ENCODE results near the gene PRELP. TPM values are rescaled to one million over a fixed set of nuclear protein-coding genes. Genes with fewer than 3 reads are reported as not detected.

The PRELP gene
- total RNA-seq, 1 experiment from 2014 or later, result not detected

- DNase-seq (ENCODE audit: low read depth, low spot score) (no peak), ATAC-seq (no peak)
- Histone ChIP-seq H3K9me3 (ENCODE audit: control insufficient read depth, insufficient read depth, low read depth, low read length) (no peaks in the 10 kb centered on the region), H3K27me3 (ENCODE audit: control insufficient read depth, insufficient read depth, low read length) (no peaks in the 10 kb centered on the region), H3K36me3 (ENCODE audit: control insufficient read depth, insufficient read depth, low read length) (no peaks in the 10 kb centered on the region), H3K4me3 (ENCODE audit: low read depth in 2 of 2, low read length in 2 of 2) (no peak overlapping the region), H3K27ac (ENCODE audit: low read length) (no peak overlapping the region), H3K4me1 (ENCODE audit: control insufficient read depth, insufficient read depth, low read length) (no peaks in the 10 kb centered on the region)
- BruUV-seq (replicated peaks), result no TSS peak
- TF ChIP-seq CTCF (IDR thresholded peaks at IDR 0.05) (no peak), REST (IDR thresholded peaks at IDR 0.05; ENCODE audit: insufficient read depth in 1 of 2, low read depth in 2 of 2, low read length in 1 of 2) (no peak), TCF7L2 (IDR thresholded peaks at IDR 0.05; ENCODE audit: low read depth, low read length) (no peak), SIN3A (IDR thresholded peaks at IDR 0.05; ENCODE audit: borderline replicate concordance, insufficient read depth, low read depth, low read length) (no peak), POLR2AphosphoS5 (IDR thresholded peaks at IDR 0.05; ENCODE audit: low read depth, low read length) (no peak)
- intact Hi-C loops (cut with micrococcal nuclease; ENCODE audit: unreplicated experiment) (no loop called here), in situ Hi-C loops (cut with HindIII; ENCODE audit: low pct_unique_long_range_greater_than_20kb, low sequenced_read_pairs) (no loop called here)
- CTCF ChIA-PET, result no interaction called here
- POLR2A ChIA-PET, result no interaction called here
Observed at GRCh38 chr1:203528976-203529835, 53.6 kb downstream of the PRELP start.

- no peaks in the 10 kb centered on the region for H3K27me3 ChIP-seq (ENCODE audit: control insufficient read depth, insufficient read depth, low read length)
- TF ChIP-seq SIN3A (IDR thresholded peaks at IDR 0.05; ENCODE audit: borderline replicate concordance, insufficient read depth, low read depth, low read length), result no peak
- no peak for TF ChIP-seq TCF7L2 (IDR thresholded peaks at IDR 0.05; ENCODE audit: low read depth, low read length)
- TF ChIP-seq CTCF (IDR thresholded peaks at IDR 0.05), result no peak
- TF ChIP-seq POLR2AphosphoS5 (IDR thresholded peaks at IDR 0.05; ENCODE audit: low read depth, low read length), result no peak
- TF ChIP-seq REST (IDR thresholded peaks at IDR 0.05; ENCODE audit: insufficient read depth in 1 of 2, low read depth in 2 of 2, low read length in 1 of 2), result no peak
- no peaks in the 10 kb centered on the region for H3K9me3 ChIP-seq (ENCODE audit: control insufficient read depth, insufficient read depth, low read depth, low read length)
- intact Hi-C loops (cut with micrococcal nuclease; ENCODE audit: unreplicated experiment) (no loop called here), in situ Hi-C loops (cut with HindIII; ENCODE audit: low pct_unique_long_range_greater_than_20kb, low sequenced_read_pairs) (no loop called here)
- no peaks in the 10 kb centered on the region for H3K4me1 ChIP-seq (ENCODE audit: control insufficient read depth, insufficient read depth, low read length)
- H3K27ac ChIP-seq (ENCODE audit: low read length), result no peak overlapping the region
- ATAC-seq (no peak), DNase-seq (ENCODE audit: low read depth, low spot score) (no peak)
- no TSS peak for BruUV-seq (replicated peaks)
- CTCF ChIA-PET, result no interaction called here
- POLR2A ChIA-PET, result no interaction called here
- no peak overlapping the region for H3K4me3 ChIP-seq (ENCODE audit: low read depth in 2 of 2, low read length in 2 of 2)
- no peaks in the 10 kb centered on the region for H3K36me3 ChIP-seq (ENCODE audit: control insufficient read depth, insufficient read depth, low read length)
Observed at GRCh38 chr1:203531063-203531462, 55.5 kb downstream of the PRELP start.
